Osteoblast (primary cell): ENCODE results near the gene RHOC. TPM values are rescaled to one million over a fixed set of nuclear protein-coding genes. Genes with fewer than 3 reads are reported as not detected.
A peak's percentile ranks its signal among the peaks of the same experiment; 100 is the strongest.

Source experiments
- DNase-seq: peaks from one replicate; pipeline ENCODE4 v3.0.0; 2011; ENCODE audit warnings: low spot score, mixed read lengths; ENCODE audit not compliant: insufficient read length; ENCODE audit errors: missing footprints
- H2AFZ ChIP-seq: 2 replicates; pipeline ENCODE4 v1.6.0; 2011; ENCODE audit warnings: mild to moderate bottlenecking, low read length
- H3K27ac ChIP-seq: 2 replicates; pipeline ENCODE4 v1.5.1; 2011; ENCODE audit warnings: mild to moderate bottlenecking, low read depth, low read length, moderate library complexity
- H3K27me3 ChIP-seq: 2 replicates; pipeline ENCODE4 v1.6.0; 2012; ENCODE audit warnings: mild to moderate bottlenecking, control low read depth, inconsistent platforms, low read length, moderate library complexity; ENCODE audit not compliant: insufficient read depth
- H3K36me3 ChIP-seq: 2 replicates; pipeline ENCODE4 v1.5.1; 2011; ENCODE audit warnings: mild to moderate bottlenecking, low read length, control low read depth, moderate library complexity; ENCODE audit not compliant: insufficient read depth
- H3K4me1 ChIP-seq: 2 replicates; pipeline ENCODE4 v1.5.1; 2011; ENCODE audit warnings: mild to moderate bottlenecking, low read length, control low read depth, moderate library complexity; ENCODE audit not compliant: insufficient read depth
- H3K4me2 ChIP-seq: 2 replicates; pipeline ENCODE4 v1.6.0; 2011; ENCODE audit warnings: mild to moderate bottlenecking, low read length; ENCODE audit not compliant: insufficient read depth
- H3K4me3 ChIP-seq: fragments of 200-600 bp; sonication (generic); 3 replicates; pipeline ENCODE4 v1.5.1; 2012; ENCODE audit warnings: mild to moderate bottlenecking, low read length, inconsistent platforms; ENCODE audit not compliant: insufficient read depth
- H3K79me2 ChIP-seq: 2 replicates; pipeline ENCODE4 v1.6.0; 2012; ENCODE audit warnings: mild to moderate bottlenecking, low read length, control low read depth, inconsistent platforms; ENCODE audit not compliant: insufficient read depth
- H3K9me3 ChIP-seq: 2 replicates; pipeline ENCODE4 v1.5.1; 2011; ENCODE audit warnings: low read depth, low read length, control low read depth
- H4K20me1 ChIP-seq: 2 replicates; pipeline ENCODE4 v1.6.0; 2012; ENCODE audit warnings: mild to moderate bottlenecking, low read length, control low read depth; ENCODE audit not compliant: insufficient read depth
- CTCF ChIP-seq: IDR thresholded peaks from 2 replicates; pipeline ENCODE4 v1.5.1; 2011; ENCODE audit warnings: mild to moderate bottlenecking, low read depth, low read length, moderate library complexity; ENCODE audit errors: extremely low read depth
- total RNA-seq: library from RNA; depleted of rRNA; stranded (reverse); fragments of >200 nt; gene quantifications from 2 replicates; pipeline ENCODE4 v1.2.3, GENCODE V29; 2012

RHOC gene
- total RNA-seq, 1 donor = 325 TPM

- H4K20me1 ChIP-seq = peaks cover 22% of the 10 kb centered on the region
- H3K4me3 ChIP-seq = no peak overlapping the region
- peaks cover 8% of the 10 kb centered on the region for H3K4me1 ChIP-seq
- H3K4me2 ChIP-seq = no peak overlapping the region
- H2AFZ ChIP-seq = no peak overlapping the region
- no peak for TF ChIP-seq CTCF
- peaks cover 17% of the 10 kb centered on the region for H3K79me2 ChIP-seq
- peak; percentile 66 for DNase-seq
- no peak overlapping the region for H3K27ac ChIP-seq
- peaks cover 46% of the 10 kb centered on the region for H3K36me3 ChIP-seq
- H3K9me3 ChIP-seq = no peaks in the 10 kb centered on the region
- no peaks in the 10 kb centered on the region for H3K27me3 ChIP-seq
Observed at GRCh38 chr1:112688781-112689193, 18.1 kb downstream of the RHOC start.

- Histone ChIP-seq H3K4me3 (no peak overlapping the region), H3K27ac (no peak overlapping the region), H3K36me3 (peaks cover 38% of the 10 kb centered on the region), H4K20me1 (peaks cover 22% of the 10 kb centered on the region), H3K79me2 (peaks cover 25% of the 10 kb centered on the region), H3K27me3 (no peaks in the 10 kb centered on the region), H3K4me1 (peaks cover 8% of the 10 kb centered on the region), H3K4me2 (no peak overlapping the region), H2AFZ (no peak overlapping the region), H3K9me3 (no peaks in the 10 kb centered on the region)
- no peak for TF ChIP-seq CTCF
- DNase-seq = peak; percentile 39
Observed at GRCh38 chr1:112687785-112688496, 19.0 kb downstream of the RHOC start.

GRCh38 chr1:112687361-112687760, 19.6 kb downstream of the RHOC start:
- H3K27me3 ChIP-seq = no peaks in the 10 kb centered on the region
- H3K4me3 ChIP-seq = no peak overlapping the region
- H3K4me2 ChIP-seq = no peak overlapping the region
- no peaks in the 10 kb centered on the region for H3K9me3 ChIP-seq
- peaks cover 23% of the 10 kb centered on the region for H4K20me1 ChIP-seq
- peaks cover 27% of the 10 kb centered on the region for H3K79me2 ChIP-seq
- H3K27ac ChIP-seq = no peak overlapping the region
- no peak for DNase-seq
- no peak for TF ChIP-seq CTCF
- H3K4me1 ChIP-seq = peaks cover 8% of the 10 kb centered on the region
- peaks cover 32% of the 10 kb centered on the region for H3K36me3 ChIP-seq
- H2AFZ ChIP-seq = no peak overlapping the region

- no peak for DNase-seq
- Histone ChIP-seq H2AFZ (no peak overlapping the region), H3K27ac (no peak overlapping the region), H3K4me3 (no peak overlapping the region), H3K79me2 (peaks cover 30% of the 10 kb centered on the region), H4K20me1 (peaks cover 25% of the 10 kb centered on the region), H3K9me3 (no peaks in the 10 kb centered on the region), H3K4me1 (peaks cover 8% of the 10 kb centered on the region), H3K27me3 (no peaks in the 10 kb centered on the region), H3K4me2 (no peak overlapping the region), H3K36me3 (peaks cover 27% of the 10 kb centered on the region)
- no peak for TF ChIP-seq CTCF
Observed at GRCh38 chr1:112686835-112687234, 20.1 kb downstream of the RHOC start.
